ENCODE measurements around the gene LENG1.

GRCh38 chr19:54160854-54161253 lies 1.3 kb upstream of the LENG1 start:
- TF ChIP-seq EZH2phosphoT487 (IDR thresholded peaks at IDR 0.05; ENCODE audit: low read depth) (no peak), CTCF (IDR thresholded peaks at IDR 0.05; ENCODE audit: low read depth, low read length) (no peak)

All from OCI-LY3 (cell line).